HepG2 (cell line): ENCODE data around the gene STK11.

Experiments
- PHB2 ChIP-seq: fragments of 450-650 bp; IDR thresholded peaks from 2 replicates; pipeline ENCODE4 v1.6.1; 2018; ENCODE audit not compliant: partially characterized antibody
- ZNF10 ChIP-seq: sonication (generic); formaldehyde crosslinking; IDR thresholded peaks from 2 replicates; pipeline ENCODE4 v1.4.0; 2020; ENCODE audit warnings: mild to moderate bottlenecking, low read depth, missing genetic modification reagents, borderline replicate concordance
- ZNF724P ChIP-seq: sonication (generic); formaldehyde crosslinking; IDR thresholded peaks from 2 replicates; pipeline ENCODE4 v1.8.0; 2022; ENCODE audit warnings: missing genetic modification reagents, borderline replicate concordance
- TF ChIP-seq, protein P1 (sequence below): sonication (generic); formaldehyde crosslinking; IDR thresholded peaks from 2 replicates; pipeline ENCODE4 v1.4.0; 2020; ENCODE audit warnings: low read depth, mild to moderate bottlenecking, missing genetic modification reagents

- TF ChIP-seq, protein P1, sequence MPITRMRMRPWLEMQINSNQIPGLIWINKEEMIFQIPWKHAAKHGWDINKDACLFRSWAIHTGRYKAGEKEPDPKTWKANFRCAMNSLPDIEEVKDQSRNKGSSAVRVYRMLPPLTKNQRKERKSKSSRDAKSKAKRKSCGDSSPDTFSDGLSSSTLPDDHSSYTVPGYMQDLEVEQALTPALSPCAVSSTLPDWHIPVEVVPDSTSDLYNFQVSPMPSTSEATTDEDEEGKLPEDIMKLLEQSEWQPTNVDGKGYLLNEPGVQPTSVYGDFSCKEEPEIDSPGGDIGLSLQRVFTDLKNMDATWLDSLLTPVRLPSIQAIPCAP (CRISPR knock-in tag) = no peak
- TF ChIP-seq ZNF10 (CRISPR knock-in tag) (no peak), PHB2 (no peak), ZNF724P (no peak)
These were observed 19.3 kb downstream of the STK11 start for GRCh38 chr19:1224847-1225246.
